ENCODE measurements around the gene METTL27.

Gene METTL27, protein sequence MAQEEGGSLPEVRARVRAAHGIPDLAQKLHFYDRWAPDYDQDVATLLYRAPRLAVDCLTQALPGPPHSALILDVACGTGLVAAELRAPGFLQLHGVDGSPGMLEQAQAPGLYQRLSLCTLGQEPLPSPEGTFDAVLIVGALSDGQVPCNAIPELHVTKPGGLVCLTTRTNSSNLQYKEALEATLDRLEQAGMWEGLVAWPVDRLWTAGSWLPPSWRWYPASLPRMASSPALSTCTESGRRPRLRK

DNA sequence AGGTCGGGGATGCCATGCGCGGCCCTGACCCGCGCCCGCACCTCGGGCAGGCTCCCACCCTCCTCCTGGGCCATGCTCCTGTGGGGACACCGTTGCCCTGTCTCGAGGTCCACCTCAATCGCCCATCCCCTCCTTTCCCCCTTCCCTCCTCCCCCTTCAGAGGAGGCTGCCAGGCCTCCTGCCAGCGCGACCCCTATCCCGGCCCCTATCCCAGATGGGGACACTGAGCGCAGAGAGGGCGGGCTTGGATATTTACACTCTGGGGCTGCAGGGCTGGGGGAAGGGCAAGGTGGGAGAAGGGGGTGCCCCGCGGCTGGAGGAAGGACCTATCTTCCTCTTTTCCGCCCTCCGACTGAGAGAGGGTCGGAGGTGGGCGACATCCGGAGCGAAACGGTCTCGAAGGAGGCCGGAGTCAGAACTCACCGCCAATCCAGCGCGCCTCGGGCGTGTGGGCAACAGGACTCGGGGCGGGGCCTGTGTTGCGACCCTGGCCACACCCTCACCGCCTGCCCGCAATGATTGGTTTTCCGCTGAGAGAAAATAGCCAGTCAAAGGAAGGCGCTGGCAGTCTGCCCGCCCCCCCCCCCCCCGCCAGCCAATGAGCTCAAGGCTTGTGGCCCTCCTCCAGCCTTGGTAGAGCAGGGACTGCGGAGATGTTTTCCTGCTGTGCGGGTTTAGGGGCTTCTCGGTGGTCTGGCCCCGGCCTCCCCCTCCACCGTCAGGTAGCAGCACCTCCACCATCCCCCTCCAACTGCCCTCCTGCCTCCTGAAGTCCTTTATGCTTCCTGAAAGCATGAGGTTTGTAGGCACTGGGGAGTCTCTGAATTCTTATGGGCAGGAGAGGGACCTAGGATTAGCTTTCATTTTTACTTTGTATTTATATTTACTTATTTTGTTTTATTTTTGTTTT is at the start of gene METTL27:
TSS of gene METTL27 (minus strand) at position 450 of the 910 bp plus-strand sequence. CDS start at position 74, 376 bp downstream.
- TF ChIP-seq, protein P1, sequence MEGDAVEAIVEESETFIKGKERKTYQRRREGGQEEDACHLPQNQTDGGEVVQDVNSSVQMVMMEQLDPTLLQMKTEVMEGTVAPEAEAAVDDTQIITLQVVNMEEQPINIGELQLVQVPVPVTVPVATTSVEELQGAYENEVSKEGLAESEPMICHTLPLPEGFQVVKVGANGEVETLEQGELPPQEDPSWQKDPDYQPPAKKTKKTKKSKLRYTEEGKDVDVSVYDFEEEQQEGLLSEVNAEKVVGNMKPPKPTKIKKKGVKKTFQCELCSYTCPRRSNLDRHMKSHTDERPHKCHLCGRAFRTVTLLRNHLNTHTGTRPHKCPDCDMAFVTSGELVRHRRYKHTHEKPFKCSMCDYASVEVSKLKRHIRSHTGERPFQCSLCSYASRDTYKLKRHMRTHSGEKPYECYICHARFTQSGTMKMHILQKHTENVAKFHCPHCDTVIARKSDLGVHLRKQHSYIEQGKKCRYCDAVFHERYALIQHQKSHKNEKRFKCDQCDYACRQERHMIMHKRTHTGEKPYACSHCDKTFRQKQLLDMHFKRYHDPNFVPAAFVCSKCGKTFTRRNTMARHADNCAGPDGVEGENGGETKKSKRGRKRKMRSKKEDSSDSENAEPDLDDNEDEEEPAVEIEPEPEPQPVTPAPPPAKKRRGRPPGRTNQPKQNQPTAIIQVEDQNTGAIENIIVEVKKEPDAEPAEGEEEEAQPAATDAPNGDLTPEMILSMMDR (IDR thresholded peaks at IDR 0.05): no peak
- H3K9me3 Mint-ChIP-seq: peaks cover 10% of the 10 kb centered on the region
- H3K4me1 Mint-ChIP-seq: peaks cover 50% of the 10 kb centered on the region
- peaks cover 8% of the 10 kb centered on the region for H3K27me3 Mint-ChIP-seq (ENCODE audit: low read depth, poor library complexity)
- DNase-seq: peak; percentile 94
- peak within 1 kb of the TSS; percentile 83 for H3K27ac Mint-ChIP-seq
- H3K36me3 Mint-ChIP-seq (ENCODE audit: low read depth): no peaks in the 10 kb centered on the region
- peak within 1 kb of the TSS; percentile 83 for H3K4me3 Mint-ChIP-seq

DNA sequence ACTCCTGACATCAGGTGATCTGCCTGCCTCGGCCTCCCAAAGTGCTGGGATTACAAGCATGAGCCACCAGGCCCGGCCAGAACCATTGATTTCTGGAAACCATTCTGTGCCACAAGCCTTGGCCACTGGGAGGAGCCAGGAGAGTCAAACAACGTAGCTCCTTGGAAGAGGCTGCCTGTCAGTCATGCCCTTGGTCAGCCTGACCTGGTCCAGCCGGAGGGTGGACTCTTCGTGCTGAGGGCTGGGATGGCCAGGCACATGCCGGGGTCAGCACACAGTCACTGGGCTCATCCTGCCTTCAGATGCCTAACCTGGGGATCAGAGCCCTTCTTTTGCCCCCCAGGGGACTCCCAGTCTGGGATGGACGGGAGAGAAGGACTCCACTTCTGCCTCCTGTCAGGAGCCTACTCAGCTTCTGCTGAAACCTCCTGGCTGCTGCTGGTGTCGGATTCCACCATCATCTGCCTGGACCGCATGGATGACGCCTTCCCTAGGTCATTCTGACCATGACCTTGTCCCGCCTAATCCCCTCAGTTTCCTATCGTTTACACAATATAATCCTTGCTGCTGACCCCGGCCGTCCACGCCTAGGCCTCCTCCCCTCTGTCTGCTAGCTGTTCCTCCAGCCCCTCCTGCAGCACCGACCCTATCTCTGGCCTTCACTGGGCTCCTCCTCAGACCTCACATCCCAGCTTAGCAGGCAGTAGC is 49.0 kb upstream of the METTL27 start:
- Mint-ChIP-seq H3K27me3 (ENCODE audit: low read depth, poor library complexity) (peaks cover 36% of the 10 kb centered on the region), H3K9me3 (peaks cover 12% of the 10 kb centered on the region), H3K4me1 (peaks cover 62% of the 10 kb centered on the region), H3K27ac (no peak overlapping the region), H3K36me3 (ENCODE audit: low read depth) (peaks cover 6% of the 10 kb centered on the region), H3K4me3 (no peak overlapping the region)
- no peak for DNase-seq
- TF ChIP-seq, protein P1 (IDR thresholded peaks at IDR 0.05): no peak

DNA sequence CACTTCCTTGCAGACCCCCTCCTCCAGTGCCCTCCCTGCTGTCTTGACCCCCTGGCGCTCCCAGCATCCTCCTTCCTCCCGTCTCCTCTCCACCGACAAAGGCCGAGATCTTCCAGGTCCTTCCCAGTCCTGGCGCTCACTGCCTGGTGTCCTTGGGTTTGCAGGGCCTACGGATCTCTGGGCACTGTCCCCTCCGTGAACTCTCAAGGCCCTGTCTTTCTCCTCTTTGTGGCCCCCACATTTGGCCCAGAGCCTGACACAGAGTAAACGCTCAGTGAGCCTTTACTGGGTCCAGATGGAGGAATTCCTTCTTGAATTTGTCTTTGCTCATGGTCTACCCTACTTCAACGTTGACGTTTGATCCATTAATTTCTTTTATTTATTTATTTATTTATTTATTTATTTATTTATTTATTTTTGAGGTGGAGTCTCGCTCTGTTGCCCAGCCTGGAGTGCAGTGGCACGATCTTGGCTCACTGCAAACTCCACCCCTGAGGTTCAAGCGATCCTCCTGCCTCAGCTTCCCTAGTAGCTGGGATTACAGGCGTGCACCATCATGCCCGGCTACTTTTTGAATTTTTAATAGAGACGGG is 48.3 kb upstream of the METTL27 start:
- no peak for DNase-seq
- Mint-ChIP-seq H3K9me3 (peaks cover 5% of the 10 kb centered on the region), H3K4me3 (no peak overlapping the region), H3K4me1 (peaks cover 67% of the 10 kb centered on the region), H3K27me3 (ENCODE audit: low read depth, poor library complexity) (peaks cover 37% of the 10 kb centered on the region), H3K27ac (no peak overlapping the region), H3K36me3 (ENCODE audit: low read depth) (peaks cover 2% of the 10 kb centered on the region)
- TF ChIP-seq, protein P1 (IDR thresholded peaks at IDR 0.05): no peak

DNA sequence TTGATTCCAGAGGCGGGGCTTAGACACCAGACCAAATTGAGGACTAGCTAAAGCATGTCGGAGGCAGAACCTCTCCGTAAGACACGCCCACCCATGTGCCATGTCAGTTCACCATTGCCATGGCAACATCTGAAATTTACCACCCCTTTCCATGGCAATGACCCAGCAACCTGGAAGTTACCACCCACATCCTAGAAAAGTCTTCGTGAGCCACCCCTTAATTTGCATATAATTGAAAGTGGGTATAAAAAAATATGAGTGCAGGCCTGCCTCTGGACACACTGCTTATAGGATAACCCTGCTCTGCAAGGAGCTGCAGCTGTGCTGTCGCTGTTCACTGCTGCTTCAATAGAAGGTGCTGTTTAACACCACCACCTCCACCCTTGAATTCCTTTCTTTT is 46.6 kb upstream of the METTL27 start:
- peaks cover 49% of the 10 kb centered on the region for H3K27me3 Mint-ChIP-seq (ENCODE audit: low read depth, poor library complexity)
- H3K27ac Mint-ChIP-seq: no peak overlapping the region
- TF ChIP-seq, protein P1 (IDR thresholded peaks at IDR 0.05): no peak

DNA sequence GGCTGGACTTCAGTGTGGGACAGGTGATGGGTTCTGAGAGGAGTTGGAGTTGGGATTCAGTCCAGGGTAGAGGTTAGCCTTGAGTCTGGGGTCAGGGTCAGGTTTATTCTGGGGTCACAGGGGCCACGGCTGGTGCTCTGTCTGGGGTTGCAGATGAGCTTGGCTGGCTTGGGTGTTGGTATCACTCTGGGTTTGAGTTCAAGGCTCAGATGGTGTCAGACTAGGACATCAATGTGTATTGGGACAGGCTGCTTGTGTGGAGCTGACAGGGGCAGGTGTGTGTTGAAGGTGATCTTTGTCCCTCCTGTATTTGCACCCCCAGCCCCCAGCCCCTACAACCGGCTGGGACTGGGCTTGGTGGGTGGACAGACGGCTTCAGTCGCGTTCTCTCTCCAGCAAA is 45.4 kb upstream of the METTL27 start:
- Mint-ChIP-seq H3K4me3 (no peak overlapping the region), H3K9me3 (no peaks in the 10 kb centered on the region), H3K27me3 (ENCODE audit: low read depth, poor library complexity) (peaks cover 54% of the 10 kb centered on the region), H3K36me3 (ENCODE audit: low read depth) (no peaks in the 10 kb centered on the region), H3K27ac (no peak overlapping the region), H3K4me1 (peaks cover 53% of the 10 kb centered on the region)
- DNase-seq: no peak
- TF ChIP-seq, protein P1 (IDR thresholded peaks at IDR 0.05): no peak

More for the DNA sequence above, 46.6 kb upstream of the METTL27 start:
- Mint-ChIP-seq H3K36me3 (ENCODE audit: low read depth) (no peaks in the 10 kb centered on the region), H3K4me3 (no peak overlapping the region), H3K9me3 (no peaks in the 10 kb centered on the region), H3K4me1 (peaks cover 57% of the 10 kb centered on the region)
- DNase-seq: peak; percentile 37

All from nephron progenitor cell (in vitro differentiated cells).